GM10847 (cell line): ENCODE results near the gene ARHGEF6.

ENCODE experiments used
- POLR2A ChIP-seq: IDR thresholded peaks from 2 replicates; pipeline ENCODE4 v1.6.1; 2011; ENCODE audit not compliant: insufficient read length; ENCODE audit errors: extremely low read depth

The ARHGEF6 gene

GRCh38 chrX:136622568-136622967 lies 158.2 kb downstream of the ARHGEF6 start:
- no peak for TF ChIP-seq POLR2A

- TF ChIP-seq POLR2A, result no peak
These were observed 160.0 kb downstream of the ARHGEF6 start for GRCh38 chrX:136620780-136621179.

GRCh38 chrX:136619899-136620505 lies 160.7 kb downstream of the ARHGEF6 start:
- TF ChIP-seq POLR2A, result no peak

- no peak for TF ChIP-seq POLR2A
These were observed 163.6 kb downstream of the ARHGEF6 start for GRCh38 chrX:136616987-136617685.
